SK-N-SH treated with all-trans-retinoic acid at 6 μM for 48 hours (cell line): Measurements from ENCODE around the gene KCP.

Source experiments
- ATAC-seq: fragments of 200-7000 bp; cut with Tn5 transposase; 3 replicates; pipeline ENCODE4 v1.9.1; 2020; ENCODE audit warnings: mild to moderate bottlenecking, moderate library complexity
- ARNTL ChIP-seq: fragments of 450-650 bp; formaldehyde crosslinking; IDR thresholded peaks from 2 replicates; pipeline ENCODE4 v1.5.0; 2020; ENCODE audit warnings: low read depth, mild to moderate bottlenecking, moderate library complexity, borderline replicate concordance
- BACH2 ChIP-seq: fragments of 250-450 bp; sonication (Bioruptor Pico); IDR thresholded peaks from 2 replicates; pipeline ENCODE4 v1.9.0; 2021; ENCODE audit warnings: mild to moderate bottlenecking, borderline replicate concordance
- CSDC2 ChIP-seq: fragments of 250-450 bp; sonication (Bioruptor Pico); IDR thresholded peaks from 2 replicates; pipeline ENCODE4 v1.5.0; 2020; ENCODE audit warnings: mild to moderate bottlenecking, moderate library complexity
- ESRRG ChIP-seq: fragments of 250-450 bp; sonication (Bioruptor Pico); IDR thresholded peaks from 2 replicates; pipeline ENCODE4 v1.6.1; 2021; ENCODE audit warnings: mild to moderate bottlenecking
- GLIS3 ChIP-seq: fragments of 250-450 bp; sonication (Bioruptor Pico); IDR thresholded peaks from 2 replicates; pipeline ENCODE4 v1.5.0; 2020; ENCODE audit warnings: mild to moderate bottlenecking, moderate library complexity
- ISL1 ChIP-seq: fragments of 250-450 bp; sonication (Bioruptor Pico); IDR thresholded peaks from 2 replicates; pipeline ENCODE4 v2.1.2; 2022; ENCODE audit warnings: mild to moderate bottlenecking, moderate library complexity
- OSR1 ChIP-seq: fragments of 250-450 bp; sonication (Bioruptor Pico); IDR thresholded peaks from 2 replicates; pipeline ENCODE4 v1.8.0; 2022; ENCODE audit warnings: moderate library complexity, mild to moderate bottlenecking, inconsistent platforms
- PPARA ChIP-seq: fragments of 250-450 bp; sonication (Bioruptor Pico); IDR thresholded peaks from 2 replicates; pipeline ENCODE4 v1.5.0; 2020; ENCODE audit warnings: mild to moderate bottlenecking, borderline replicate concordance
- RARB ChIP-seq: fragments of 250-450 bp; sonication (Bioruptor Pico); IDR thresholded peaks from 2 replicates; pipeline ENCODE4 v1.8.0; 2021; ENCODE audit warnings: mild to moderate bottlenecking, moderate library complexity
- SNAI2 ChIP-seq: fragments of 250-450 bp; sonication (Bioruptor Pico); IDR thresholded peaks from 2 replicates; pipeline ENCODE4 v1.5.0; 2020; ENCODE audit warnings: mild to moderate bottlenecking, moderate library complexity
- ZC3H10 ChIP-seq: fragments of 250-450 bp; sonication (Bioruptor Pico); IDR thresholded peaks from 2 replicates; pipeline ENCODE4 v1.5.1; 2021; ENCODE audit warnings: mild to moderate bottlenecking, moderate library complexity
- ZNF565 ChIP-seq: fragments of 450-650 bp; formaldehyde crosslinking; conservative IDR thresholded peaks from 2 replicates; pipeline ENCODE4 v1.5.0; 2020; ENCODE audit warnings: low read depth, mild to moderate bottlenecking, moderate library complexity
- ZNF70 ChIP-seq: fragments of 450-650 bp; formaldehyde crosslinking; IDR thresholded peaks from 2 replicates; pipeline ENCODE4 v1.5.0; 2020; ENCODE audit warnings: mild to moderate bottlenecking, moderate library complexity
- ZNF8 ChIP-seq: fragments of 450-650 bp; formaldehyde crosslinking; IDR thresholded peaks from 2 replicates; pipeline ENCODE4 v1.5.0; 2020; ENCODE audit warnings: mild to moderate bottlenecking, moderate library complexity
- TF ChIP-seq, protein P1 (sequence below): fragments of 250-450 bp; sonication (Bioruptor Pico); IDR thresholded peaks from 2 replicates; pipeline ENCODE4 v1.5.1; 2021; ENCODE audit warnings: mild to moderate bottlenecking, moderate library complexity
- TF ChIP-seq, protein P2 (sequence below): fragments of 250-450 bp; sonication (Bioruptor Pico); IDR thresholded peaks from 2 replicates; pipeline ENCODE4 v1.5.0; 2020; ENCODE audit warnings: mild to moderate bottlenecking, moderate library complexity
- TF ChIP-seq, protein P3 (sequence below): fragments of 250-450 bp; sonication (Bioruptor Pico); IDR thresholded peaks from 2 replicates; pipeline ENCODE4 v1.8.0; 2021; ENCODE audit warnings: low read depth, mild to moderate bottlenecking, moderate library complexity, borderline replicate concordance
- TF ChIP-seq, protein P4 (sequence below): fragments of 250-450 bp; sonication (Bioruptor Pico); IDR thresholded peaks from 2 replicates; pipeline ENCODE4 v1.8.0; 2020; ENCODE audit warnings: mild to moderate bottlenecking, moderate library complexity, borderline replicate concordance
- TF ChIP-seq, protein P5 (sequence below): fragments of 250-450 bp; sonication (Bioruptor Pico); IDR thresholded peaks from 2 replicates; pipeline ENCODE4 v1.5.1; 2020; ENCODE audit warnings: low read depth, mild to moderate bottlenecking, moderate library complexity

The KCP gene

DNA sequence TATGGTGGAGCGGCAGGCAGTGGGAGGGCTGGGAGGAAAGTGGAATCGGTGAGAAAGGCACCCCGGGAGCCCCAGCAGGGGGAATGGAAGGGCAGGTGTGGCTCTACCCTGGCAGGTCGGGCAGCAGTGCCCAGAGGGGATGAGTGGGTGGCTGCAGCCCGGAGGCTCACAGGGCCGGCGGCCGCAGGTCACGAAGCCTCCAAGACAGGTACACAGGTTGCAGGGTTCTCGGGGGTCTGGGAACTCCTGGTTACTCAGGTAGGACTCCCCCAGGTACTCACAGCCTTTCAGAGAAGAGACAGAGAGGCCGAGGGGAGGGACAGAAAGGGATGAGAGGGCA lies 21.8 kb downstream of the KCP start:
- TF ChIP-seq, protein P1, sequence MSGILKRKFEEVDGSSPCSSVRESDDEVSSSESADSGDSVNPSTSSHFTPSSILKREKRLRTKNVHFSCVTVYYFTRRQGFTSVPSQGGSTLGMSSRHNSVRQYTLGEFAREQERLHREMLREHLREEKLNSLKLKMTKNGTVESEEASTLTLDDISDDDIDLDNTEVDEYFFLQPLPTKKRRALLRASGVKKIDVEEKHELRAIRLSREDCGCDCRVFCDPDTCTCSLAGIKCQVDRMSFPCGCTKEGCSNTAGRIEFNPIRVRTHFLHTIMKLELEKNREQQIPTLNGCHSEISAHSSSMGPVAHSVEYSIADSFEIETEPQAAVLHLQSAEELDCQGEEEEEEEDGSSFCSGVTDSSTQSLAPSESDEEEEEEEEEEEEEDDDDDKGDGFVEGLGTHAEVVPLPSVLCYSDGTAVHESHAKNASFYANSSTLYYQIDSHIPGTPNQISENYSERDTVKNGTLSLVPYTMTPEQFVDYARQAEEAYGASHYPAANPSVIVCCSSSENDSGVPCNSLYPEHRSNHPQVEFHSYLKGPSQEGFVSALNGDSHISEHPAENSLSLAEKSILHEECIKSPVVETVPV (CRISPR knock-in tag), result no peak
- TF ChIP-seq ARNTL (CRISPR knock-in tag) (no peak), GLIS3 (CRISPR knock-in tag) (no peak), ZNF8 (CRISPR knock-in tag) (no peak), OSR1 (CRISPR knock-in tag) (no peak), SNAI2 (no peak), RARB (CRISPR knock-in tag) (no peak), ZC3H10 (CRISPR knock-in tag) (no peak), ZNF70 (CRISPR knock-in tag) (no peak), ZNF565 (CRISPR knock-in tag) (no peak), ISL1 (CRISPR knock-in tag) (no peak), ESRRG (CRISPR knock-in tag) (no peak), CSDC2 (CRISPR knock-in tag) (no peak), PPARA (no peak)
- TF ChIP-seq, protein P2, sequence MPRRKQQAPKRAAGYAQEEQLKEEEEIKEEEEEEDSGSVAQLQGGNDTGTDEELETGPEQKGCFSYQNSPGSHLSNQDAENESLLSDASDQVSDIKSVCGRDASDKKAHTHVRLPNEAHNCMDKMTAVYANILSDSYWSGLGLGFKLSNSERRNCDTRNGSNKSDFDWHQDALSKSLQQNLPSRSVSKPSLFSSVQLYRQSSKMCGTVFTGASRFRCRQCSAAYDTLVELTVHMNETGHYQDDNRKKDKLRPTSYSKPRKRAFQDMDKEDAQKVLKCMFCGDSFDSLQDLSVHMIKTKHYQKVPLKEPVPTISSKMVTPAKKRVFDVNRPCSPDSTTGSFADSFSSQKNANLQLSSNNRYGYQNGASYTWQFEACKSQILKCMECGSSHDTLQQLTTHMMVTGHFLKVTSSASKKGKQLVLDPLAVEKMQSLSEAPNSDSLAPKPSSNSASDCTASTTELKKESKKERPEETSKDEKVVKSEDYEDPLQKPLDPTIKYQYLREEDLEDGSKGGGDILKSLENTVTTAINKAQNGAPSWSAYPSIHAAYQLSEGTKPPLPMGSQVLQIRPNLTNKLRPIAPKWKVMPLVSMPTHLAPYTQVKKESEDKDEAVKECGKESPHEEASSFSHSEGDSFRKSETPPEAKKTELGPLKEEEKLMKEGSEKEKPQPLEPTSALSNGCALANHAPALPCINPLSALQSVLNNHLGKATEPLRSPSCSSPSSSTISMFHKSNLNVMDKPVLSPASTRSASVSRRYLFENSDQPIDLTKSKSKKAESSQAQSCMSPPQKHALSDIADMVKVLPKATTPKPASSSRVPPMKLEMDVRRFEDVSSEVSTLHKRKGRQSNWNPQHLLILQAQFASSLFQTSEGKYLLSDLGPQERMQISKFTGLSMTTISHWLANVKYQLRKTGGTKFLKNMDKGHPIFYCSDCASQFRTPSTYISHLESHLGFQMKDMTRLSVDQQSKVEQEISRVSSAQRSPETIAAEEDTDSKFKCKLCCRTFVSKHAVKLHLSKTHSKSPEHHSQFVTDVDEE (CRISPR knock-in tag), result no peak
- TF ChIP-seq, protein P3, sequence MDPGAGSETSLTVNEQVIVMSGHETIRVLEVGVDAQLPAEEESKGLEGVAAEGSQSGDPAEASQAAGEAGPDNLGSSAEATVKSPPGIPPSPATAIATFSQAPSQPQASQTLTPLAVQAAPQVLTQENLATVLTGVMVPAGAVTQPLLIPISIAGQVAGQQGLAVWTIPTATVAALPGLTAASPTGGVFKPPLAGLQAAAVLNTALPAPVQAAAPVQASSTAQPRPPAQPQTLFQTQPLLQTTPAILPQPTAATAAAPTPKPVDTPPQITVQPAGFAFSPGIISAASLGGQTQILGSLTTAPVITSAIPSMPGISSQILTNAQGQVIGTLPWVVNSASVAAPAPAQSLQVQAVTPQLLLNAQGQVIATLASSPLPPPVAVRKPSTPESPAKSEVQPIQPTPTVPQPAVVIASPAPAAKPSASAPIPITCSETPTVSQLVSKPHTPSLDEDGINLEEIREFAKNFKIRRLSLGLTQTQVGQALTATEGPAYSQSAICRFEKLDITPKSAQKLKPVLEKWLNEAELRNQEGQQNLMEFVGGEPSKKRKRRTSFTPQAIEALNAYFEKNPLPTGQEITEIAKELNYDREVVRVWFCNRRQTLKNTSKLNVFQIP (CRISPR knock-in tag), result no peak
- TF ChIP-seq, protein P4, sequence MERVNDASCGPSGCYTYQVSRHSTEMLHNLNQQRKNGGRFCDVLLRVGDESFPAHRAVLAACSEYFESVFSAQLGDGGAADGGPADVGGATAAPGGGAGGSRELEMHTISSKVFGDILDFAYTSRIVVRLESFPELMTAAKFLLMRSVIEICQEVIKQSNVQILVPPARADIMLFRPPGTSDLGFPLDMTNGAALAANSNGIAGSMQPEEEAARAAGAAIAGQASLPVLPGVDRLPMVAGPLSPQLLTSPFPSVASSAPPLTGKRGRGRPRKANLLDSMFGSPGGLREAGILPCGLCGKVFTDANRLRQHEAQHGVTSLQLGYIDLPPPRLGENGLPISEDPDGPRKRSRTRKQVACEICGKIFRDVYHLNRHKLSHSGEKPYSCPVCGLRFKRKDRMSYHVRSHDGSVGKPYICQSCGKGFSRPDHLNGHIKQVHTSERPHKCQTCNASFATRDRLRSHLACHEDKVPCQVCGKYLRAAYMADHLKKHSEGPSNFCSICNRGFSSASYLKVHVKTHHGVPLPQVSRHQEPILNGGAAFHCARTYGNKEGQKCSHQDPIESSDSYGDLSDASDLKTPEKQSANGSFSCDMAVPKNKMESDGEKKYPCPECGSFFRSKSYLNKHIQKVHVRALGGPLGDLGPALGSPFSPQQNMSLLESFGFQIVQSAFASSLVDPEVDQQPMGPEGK (CRISPR knock-in tag), result no peak
- no peak for ATAC-seq

DNA sequence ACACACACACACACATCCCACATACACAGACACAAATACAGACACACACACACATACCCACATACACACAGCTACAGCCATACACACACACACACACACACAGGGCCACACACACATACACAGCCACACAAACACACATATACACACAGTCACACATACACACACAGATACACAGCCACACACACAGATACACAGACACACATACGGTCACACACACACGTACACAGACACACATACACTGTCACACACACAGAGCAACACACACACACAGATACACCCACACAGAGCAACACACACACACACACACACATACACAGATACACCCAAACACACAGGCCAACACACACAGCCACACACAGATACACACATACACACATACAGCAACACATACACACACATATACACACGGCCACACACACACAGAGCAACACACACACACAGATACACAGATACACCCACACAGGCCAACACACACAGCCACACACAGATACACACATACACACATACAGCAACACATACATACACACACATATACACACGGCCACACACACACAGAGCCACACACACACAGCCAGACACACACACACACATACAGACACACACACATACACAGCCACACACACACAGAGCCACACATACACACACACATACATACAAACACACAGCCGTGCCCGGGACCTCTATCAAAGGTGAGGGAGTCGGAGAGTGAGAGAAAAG lies 22.3 kb downstream of the KCP start:
- no peak for ATAC-seq
- TF ChIP-seq ZNF70 (CRISPR knock-in tag), result no peak
- TF ChIP-seq, protein P5, sequence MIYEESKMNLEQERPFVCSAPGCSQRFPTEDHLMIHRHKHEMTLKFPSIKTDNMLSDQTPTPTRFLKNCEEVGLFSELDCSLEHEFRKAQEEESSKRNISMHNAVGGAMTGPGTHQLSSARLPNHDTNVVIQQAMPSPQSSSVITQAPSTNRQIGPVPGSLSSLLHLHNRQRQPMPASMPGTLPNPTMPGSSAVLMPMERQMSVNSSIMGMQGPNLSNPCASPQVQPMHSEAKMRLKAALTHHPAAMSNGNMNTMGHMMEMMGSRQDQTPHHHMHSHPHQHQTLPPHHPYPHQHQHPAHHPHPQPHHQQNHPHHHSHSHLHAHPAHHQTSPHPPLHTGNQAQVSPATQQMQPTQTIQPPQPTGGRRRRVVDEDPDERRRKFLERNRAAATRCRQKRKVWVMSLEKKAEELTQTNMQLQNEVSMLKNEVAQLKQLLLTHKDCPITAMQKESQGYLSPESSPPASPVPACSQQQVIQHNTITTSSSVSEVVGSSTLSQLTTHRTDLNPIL (CRISPR knock-in tag), result no peak
- TF ChIP-seq ZC3H10 (CRISPR knock-in tag), result no peak
- no peak for TF ChIP-seq BACH2 (CRISPR knock-in tag)
- TF ChIP-seq ZNF8 (CRISPR knock-in tag), result no peak
- TF ChIP-seq ARNTL (CRISPR knock-in tag), result no peak
- TF ChIP-seq, all 23 proteins: peak for 0

DNA sequence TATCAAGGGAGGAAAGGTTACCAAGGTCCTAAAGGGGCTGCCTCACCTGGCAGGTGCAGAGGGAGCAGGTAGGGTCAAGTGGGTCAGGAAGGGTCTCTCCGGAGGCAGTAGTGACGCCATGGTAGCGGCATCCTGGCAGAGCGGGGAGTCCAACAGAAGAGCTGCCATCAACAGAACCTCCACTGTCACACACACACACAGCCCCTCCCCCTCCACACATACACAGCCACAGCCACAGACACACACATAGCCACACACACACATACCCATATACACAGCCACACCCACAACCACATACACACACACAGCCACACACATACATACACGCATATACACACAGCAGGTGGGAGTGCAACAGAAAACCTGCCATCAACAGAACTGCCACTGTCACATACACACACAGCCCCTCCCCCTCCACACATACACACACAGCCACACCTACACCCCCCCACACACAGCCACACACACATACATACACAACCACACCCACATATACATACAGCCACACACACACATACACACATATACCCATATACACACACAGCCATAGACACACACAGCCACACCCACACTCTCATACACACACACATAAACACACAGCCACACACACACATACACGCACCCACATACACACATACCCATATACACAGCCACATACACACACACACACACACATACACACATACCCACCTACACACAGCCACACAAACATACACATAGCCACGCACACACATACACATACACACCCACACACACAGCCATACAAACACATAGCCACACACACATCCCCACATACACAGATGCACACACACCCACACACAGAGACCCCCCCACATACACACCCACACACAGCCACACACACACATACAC lies 23.1 kb downstream of the KCP start:
- no peak for ATAC-seq
- TF ChIP-seq, protein P1 (CRISPR knock-in tag), result no peak
- TF ChIP-seq ZNF565 (CRISPR knock-in tag), result no peak
